ENCODE measurements around the gene EPDR1.

The EPDR1 gene

DNA sequence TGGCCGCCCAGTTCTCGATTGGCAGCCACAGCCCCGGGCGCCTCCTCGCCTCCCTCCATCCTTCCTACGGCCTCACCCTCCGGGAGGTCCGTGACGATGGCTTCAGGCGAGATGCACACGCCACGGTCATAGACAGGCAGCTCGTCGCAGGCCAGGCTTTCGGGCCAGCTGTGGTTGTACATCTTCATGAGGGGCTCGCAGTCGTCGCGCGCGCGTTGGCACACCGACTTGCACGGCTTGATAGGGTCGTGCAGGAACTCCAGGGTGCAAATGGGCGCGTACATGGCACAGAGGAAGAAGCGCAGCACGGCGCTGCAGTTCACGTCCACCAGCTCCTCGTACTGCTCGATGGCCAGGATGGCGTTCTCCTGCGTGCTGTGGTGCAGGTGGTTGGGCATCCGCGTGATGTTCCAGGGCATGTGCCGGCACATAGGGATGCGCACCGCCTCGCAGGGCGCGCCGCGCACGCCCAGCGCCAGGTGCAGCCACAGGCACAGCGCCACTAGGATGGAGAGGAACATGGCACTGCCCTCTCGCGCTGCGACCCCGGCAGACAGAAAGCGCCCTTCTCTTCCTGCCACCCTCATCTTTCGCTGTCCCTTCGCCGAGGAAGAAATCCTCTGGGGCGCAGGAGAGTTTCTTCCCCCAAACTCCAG, 4.3 kb upstream of the EPDR1 start:
- H3K9me3 ChIP-seq (ENCODE audit: control insufficient read depth, low read length): no peaks in the 10 kb centered on the region
- H3K4me1 ChIP-seq (ENCODE audit: control insufficient read depth, insufficient read depth, low read length, poor library complexity, severe bottlenecking): peaks cover 4% of the 10 kb centered on the region
- H3K27me3 ChIP-seq (replicated peaks; ENCODE audit: control insufficient read depth, insufficient read depth, low read length, poor library complexity, severe bottlenecking): peaks cover 7% of the 10 kb centered on the region
- H3K27ac ChIP-seq (ENCODE audit: insufficient read depth, low read length, poor library complexity, severe bottlenecking): no peak overlapping the region
- no peaks in the 10 kb centered on the region for H3K36me3 ChIP-seq (ENCODE audit: control insufficient read depth, insufficient read depth, low read length)
- H3K4me3 ChIP-seq (ENCODE audit: insufficient read depth, low read depth, low read length, poor library complexity, severe bottlenecking): no peak overlapping the region
- DNase-seq: no peak

GRCh38 chr7:37916673-37917660, 3.5 kb upstream of the EPDR1 start, which contains the start of gene SFRP4:
SFRP4 (minus strand) TSS chr7:37916817; CDS start chr7:37916537, 280 bp downstream.
- no peak for DNase-seq
- no peak within 1 kb of the TSS for H3K27ac ChIP-seq (ENCODE audit: insufficient read depth, low read length, poor library complexity, severe bottlenecking)

DNA sequence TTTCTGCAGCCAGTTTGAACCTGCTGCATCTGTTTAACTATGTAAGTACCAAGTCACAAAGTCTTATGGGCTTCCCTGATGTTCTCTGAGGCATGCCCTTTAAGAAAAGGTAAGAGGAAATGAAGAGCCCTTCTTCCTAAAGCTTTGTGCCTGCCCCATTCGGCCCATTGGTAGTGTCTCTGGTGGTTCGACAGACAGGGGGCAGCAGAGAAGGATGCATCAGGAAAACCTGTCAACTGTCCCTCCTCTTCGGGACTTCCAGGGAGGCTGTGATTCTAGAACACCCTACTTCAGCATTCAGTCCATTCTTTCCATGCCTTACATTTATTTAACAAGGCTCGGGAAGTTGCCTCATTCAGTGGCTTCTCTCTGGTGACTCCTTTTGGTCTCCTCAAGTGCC, 1.9 kb upstream of the EPDR1 start:
- Histone ChIP-seq H3K27ac (ENCODE audit: insufficient read depth, low read length, poor library complexity, severe bottlenecking) (no peak overlapping the region), H3K4me3 (ENCODE audit: insufficient read depth, low read depth, low read length, poor library complexity, severe bottlenecking) (no peak overlapping the region), H3K27me3 (replicated peaks; ENCODE audit: control insufficient read depth, insufficient read depth, low read length, poor library complexity, severe bottlenecking) (peaks cover 14% of the 10 kb centered on the region), H3K4me1 (ENCODE audit: control insufficient read depth, insufficient read depth, low read length, poor library complexity, severe bottlenecking) (peaks cover 4% of the 10 kb centered on the region), H3K9me3 (ENCODE audit: control insufficient read depth, low read length) (no peaks in the 10 kb centered on the region), H3K36me3 (ENCODE audit: control insufficient read depth, insufficient read depth, low read length) (no peaks in the 10 kb centered on the region)
- DNase-seq: no peak

More at GRCh38 chr7:37916673-37917660, 3.5 kb upstream of the EPDR1 start, which contains the start of gene SFRP4:
- Histone ChIP-seq H3K9me3 (ENCODE audit: control insufficient read depth, low read length) (no peaks in the 10 kb centered on the region), H3K36me3 (ENCODE audit: control insufficient read depth, insufficient read depth, low read length) (no peaks in the 10 kb centered on the region), H3K4me1 (ENCODE audit: control insufficient read depth, insufficient read depth, low read length, poor library complexity, severe bottlenecking) (peaks cover 4% of the 10 kb centered on the region), H3K27me3 (replicated peaks; ENCODE audit: control insufficient read depth, insufficient read depth, low read length, poor library complexity, severe bottlenecking) (peaks cover 10% of the 10 kb centered on the region), H3K4me3 (ENCODE audit: insufficient read depth, low read depth, low read length, poor library complexity, severe bottlenecking) (no peak within 1 kb of the TSS)

- Histone ChIP-seq H3K27me3 (replicated peaks; ENCODE audit: control insufficient read depth, insufficient read depth, low read length, poor library complexity, severe bottlenecking) (peaks cover 11% of the 10 kb centered on the region), H3K36me3 (ENCODE audit: control insufficient read depth, insufficient read depth, low read length) (no peaks in the 10 kb centered on the region), H3K9me3 (ENCODE audit: control insufficient read depth, low read length) (no peaks in the 10 kb centered on the region), H3K4me3 (ENCODE audit: insufficient read depth, low read depth, low read length, poor library complexity, severe bottlenecking) (peak overlapping the region; percentile 27), H3K4me1 (ENCODE audit: control insufficient read depth, insufficient read depth, low read length, poor library complexity, severe bottlenecking) (peaks cover 4% of the 10 kb centered on the region), H3K27ac (ENCODE audit: insufficient read depth, low read length, poor library complexity, severe bottlenecking) (no peak overlapping the region)
- DNase-seq: no peak
Measured at GRCh38 chr7:37920849-37921805, 687 bp downstream of the EPDR1 start.

GRCh38 chr7:37921876-37922275, 1.4 kb downstream of the EPDR1 start:
- no peak for DNase-seq
- Histone ChIP-seq H3K9me3 (ENCODE audit: control insufficient read depth, low read length) (no peaks in the 10 kb centered on the region), H3K4me1 (ENCODE audit: control insufficient read depth, insufficient read depth, low read length, poor library complexity, severe bottlenecking) (no peaks in the 10 kb centered on the region), H3K4me3 (ENCODE audit: insufficient read depth, low read depth, low read length, poor library complexity, severe bottlenecking) (no peak overlapping the region), H3K36me3 (ENCODE audit: control insufficient read depth, insufficient read depth, low read length) (no peaks in the 10 kb centered on the region), H3K27ac (ENCODE audit: insufficient read depth, low read length, poor library complexity, severe bottlenecking) (no peak overlapping the region), H3K27me3 (replicated peaks; ENCODE audit: control insufficient read depth, insufficient read depth, low read length, poor library complexity, severe bottlenecking) (peaks cover 9% of the 10 kb centered on the region)

DNA sequence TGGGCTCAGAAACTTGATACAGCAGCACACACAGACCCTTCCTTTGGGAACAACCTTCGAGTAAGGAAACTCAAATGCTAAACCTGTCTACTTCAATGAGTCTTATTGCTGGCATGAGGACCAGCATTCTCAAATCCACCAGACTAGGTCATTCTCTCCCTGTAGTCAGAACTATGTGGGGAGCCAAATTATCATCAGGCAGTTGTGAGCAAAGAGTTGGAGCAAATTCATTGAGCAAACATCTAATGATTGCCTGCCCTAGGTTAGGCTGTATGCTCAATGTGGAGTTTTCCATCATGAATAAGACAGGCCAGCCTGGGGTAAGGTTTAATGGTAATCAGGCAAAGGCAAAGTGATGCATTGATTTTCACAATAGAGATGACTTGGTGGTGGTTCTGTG, 3.6 kb downstream of the EPDR1 start:
- H3K4me1 ChIP-seq (ENCODE audit: control insufficient read depth, insufficient read depth, low read length, poor library complexity, severe bottlenecking): no peaks in the 10 kb centered on the region
- no peaks in the 10 kb centered on the region for H3K36me3 ChIP-seq (ENCODE audit: control insufficient read depth, insufficient read depth, low read length)

GRCh38 chr7:37924491-37925041, 4.1 kb downstream of the EPDR1 start:
- peaks cover 7% of the 10 kb centered on the region for H3K27me3 ChIP-seq (replicated peaks; ENCODE audit: control insufficient read depth, insufficient read depth, low read length, poor library complexity, severe bottlenecking)
- H3K9me3 ChIP-seq (ENCODE audit: control insufficient read depth, low read length): no peaks in the 10 kb centered on the region
- H3K4me1 ChIP-seq (ENCODE audit: control insufficient read depth, insufficient read depth, low read length, poor library complexity, severe bottlenecking): no peaks in the 10 kb centered on the region
- DNase-seq: no peak
- H3K4me3 ChIP-seq (ENCODE audit: insufficient read depth, low read depth, low read length, poor library complexity, severe bottlenecking): no peak overlapping the region
- no peaks in the 10 kb centered on the region for H3K36me3 ChIP-seq (ENCODE audit: control insufficient read depth, insufficient read depth, low read length)
- H3K27ac ChIP-seq (ENCODE audit: insufficient read depth, low read length, poor library complexity, severe bottlenecking): no peak overlapping the region

More for the DNA sequence above, 3.6 kb downstream of the EPDR1 start:
- peaks cover 7% of the 10 kb centered on the region for H3K27me3 ChIP-seq (replicated peaks; ENCODE audit: control insufficient read depth, insufficient read depth, low read length, poor library complexity, severe bottlenecking)
- no peaks in the 10 kb centered on the region for H3K9me3 ChIP-seq (ENCODE audit: control insufficient read depth, low read length)
- no peak for DNase-seq
- no peak overlapping the region for H3K4me3 ChIP-seq (ENCODE audit: insufficient read depth, low read depth, low read length, poor library complexity, severe bottlenecking)
- H3K27ac ChIP-seq (ENCODE audit: insufficient read depth, low read length, poor library complexity, severe bottlenecking): no peak overlapping the region

- Histone ChIP-seq H3K4me3 (ENCODE audit: insufficient read depth, low read depth, low read length, poor library complexity, severe bottlenecking) (no peak overlapping the region), H3K27me3 (replicated peaks; ENCODE audit: control insufficient read depth, insufficient read depth, low read length, poor library complexity, severe bottlenecking) (peaks cover 7% of the 10 kb centered on the region), H3K4me1 (ENCODE audit: control insufficient read depth, insufficient read depth, low read length, poor library complexity, severe bottlenecking) (no peaks in the 10 kb centered on the region), H3K9me3 (ENCODE audit: control insufficient read depth, low read length) (no peaks in the 10 kb centered on the region), H3K36me3 (ENCODE audit: control insufficient read depth, insufficient read depth, low read length) (no peaks in the 10 kb centered on the region), H3K27ac (ENCODE audit: insufficient read depth, low read length, poor library complexity, severe bottlenecking) (no peak overlapping the region)
- DNase-seq: no peak
Measured at GRCh38 chr7:37925620-37926019, 5.2 kb downstream of the EPDR1 start.

DNA sequence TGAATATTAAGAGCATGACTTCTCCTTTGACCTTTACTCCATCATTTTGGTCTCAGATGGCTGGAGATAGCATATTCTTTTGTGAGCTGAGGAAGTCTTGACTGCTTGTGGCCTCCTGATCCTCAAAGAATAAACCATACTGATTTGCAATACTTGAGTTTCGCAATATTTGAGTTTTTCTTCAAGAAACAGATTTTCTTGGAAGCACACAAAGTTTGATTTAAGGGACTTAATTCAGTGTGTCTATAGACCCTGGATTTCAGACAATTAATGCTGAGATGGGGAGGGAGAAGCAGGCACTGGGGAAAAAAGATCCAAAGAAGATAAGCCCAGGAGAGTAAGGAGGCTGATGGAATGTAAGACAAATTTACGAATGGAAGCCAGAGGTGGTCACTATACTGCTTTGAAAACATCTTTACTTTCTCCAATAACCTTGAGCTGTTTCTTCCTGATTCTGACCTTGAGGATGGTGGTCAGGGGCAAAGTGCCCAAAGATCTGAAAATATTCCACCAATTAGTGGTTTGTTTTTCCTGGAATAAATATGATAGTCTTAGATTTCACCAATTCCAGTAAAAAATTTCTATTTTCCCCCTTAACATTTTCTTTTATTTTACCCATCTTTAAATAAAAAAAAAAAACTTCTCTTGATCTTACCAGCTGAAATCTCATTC, 7.5 kb downstream of the EPDR1 start:
- no peak for DNase-seq

More for the DNA sequence above, 7.5 kb downstream of the EPDR1 start:
- Histone ChIP-seq H3K4me1 (ENCODE audit: control insufficient read depth, insufficient read depth, low read length, poor library complexity, severe bottlenecking) (no peaks in the 10 kb centered on the region), H3K4me3 (ENCODE audit: insufficient read depth, low read depth, low read length, poor library complexity, severe bottlenecking) (no peak overlapping the region), H3K9me3 (ENCODE audit: control insufficient read depth, low read length) (no peaks in the 10 kb centered on the region), H3K27me3 (replicated peaks; ENCODE audit: control insufficient read depth, insufficient read depth, low read length, poor library complexity, severe bottlenecking) (no peaks in the 10 kb centered on the region), H3K36me3 (ENCODE audit: control insufficient read depth, insufficient read depth, low read length) (no peaks in the 10 kb centered on the region), H3K27ac (ENCODE audit: insufficient read depth, low read length, poor library complexity, severe bottlenecking) (no peak overlapping the region)

Measured in effector memory CD4-positive, alpha-beta T cell (primary cell).